AG04450 (cell line): ENCODE results near the gene IMPDH1. TPM values are rescaled to one million over a fixed set of nuclear protein-coding genes. Genes with fewer than 3 reads are reported as not detected.

Experiments used
- CTCF ChIA-PET: fragments of 300-600, 350-600 bp; formaldehyde crosslinking; extraction: SDS; loops from one replicate; lab custom pipeline; 2022; ENCODE audit warnings: antibody characterized with exemption, inconsistent platforms; lab: Charles Lee
- POLR2A ChIA-PET: fragments of 350-600 bp; formaldehyde crosslinking; extraction: SDS; loops from one replicate; lab custom pipeline; 2021; ENCODE audit warnings: antibody characterized with exemption, inconsistent platforms; lab: Yijun Ruan, JAX
- DNase-seq: peaks from one replicate; pipeline ENCODE4 v3.0.0-alpha.2; 2011; ENCODE audit warnings: low read depth, low spot score
- H3K27ac ChIP-seq: one replicate; pipeline ENCODE4 v1.5.1; 2012; ENCODE audit warnings: low read depth, low read length, control low read depth
- H3K27me3 ChIP-seq: one replicate; pipeline ENCODE4 v1.6.0; 2012; ENCODE audit warnings: low read length; ENCODE audit not compliant: control insufficient read depth, insufficient read depth
- H3K4me3 ChIP-seq: 2 replicates; pipeline ENCODE4 v1.5.1; 2011; ENCODE audit warnings: mild to moderate bottlenecking, low read depth, low read length, control low read depth
- H3K9me3 ChIP-seq: 2 replicates; pipeline ENCODE4 v1.5.1; 2012; ENCODE audit warnings: low read length; ENCODE audit not compliant: control insufficient read depth, insufficient read depth
- polyA plus RNA-seq: library from polyadenylated mRNA; depleted of rRNA; stranded (reverse); fragments of >200 nt; gene quantifications from 2 replicates; pipeline ENCODE4 v1.2.3, GENCODE V29; 2011
- TF ChIP-seq, protein P1 (sequence below): IDR thresholded peaks from 2 replicates; pipeline ENCODE4 v1.5.1; 2011; ENCODE audit warnings: low read depth, low read length, control low read depth, inconsistent platforms

Gene IMPDH1
- polyA plus RNA-seq, 1 experiment, result 43.8 TPM

- H3K27me3 ChIP-seq, result no peaks in the 10 kb centered on the region
- H3K4me3 ChIP-seq, result no peak overlapping the region
- no peak overlapping the region for H3K27ac ChIP-seq
- POLR2A ChIA-PET, result no interaction called here
- CTCF ChIA-PET, result interaction anchor here (1.1 to 4.0 kb wide), 12 partner anchors 10 to 62 kb away, joined by 5 to 88 read pairs (median 11); no protein-coding TSS in a partner anchor
- H3K9me3 ChIP-seq, result no peaks in the 10 kb centered on the region
- DNase-seq, result no peak
- TF ChIP-seq, protein P1, sequence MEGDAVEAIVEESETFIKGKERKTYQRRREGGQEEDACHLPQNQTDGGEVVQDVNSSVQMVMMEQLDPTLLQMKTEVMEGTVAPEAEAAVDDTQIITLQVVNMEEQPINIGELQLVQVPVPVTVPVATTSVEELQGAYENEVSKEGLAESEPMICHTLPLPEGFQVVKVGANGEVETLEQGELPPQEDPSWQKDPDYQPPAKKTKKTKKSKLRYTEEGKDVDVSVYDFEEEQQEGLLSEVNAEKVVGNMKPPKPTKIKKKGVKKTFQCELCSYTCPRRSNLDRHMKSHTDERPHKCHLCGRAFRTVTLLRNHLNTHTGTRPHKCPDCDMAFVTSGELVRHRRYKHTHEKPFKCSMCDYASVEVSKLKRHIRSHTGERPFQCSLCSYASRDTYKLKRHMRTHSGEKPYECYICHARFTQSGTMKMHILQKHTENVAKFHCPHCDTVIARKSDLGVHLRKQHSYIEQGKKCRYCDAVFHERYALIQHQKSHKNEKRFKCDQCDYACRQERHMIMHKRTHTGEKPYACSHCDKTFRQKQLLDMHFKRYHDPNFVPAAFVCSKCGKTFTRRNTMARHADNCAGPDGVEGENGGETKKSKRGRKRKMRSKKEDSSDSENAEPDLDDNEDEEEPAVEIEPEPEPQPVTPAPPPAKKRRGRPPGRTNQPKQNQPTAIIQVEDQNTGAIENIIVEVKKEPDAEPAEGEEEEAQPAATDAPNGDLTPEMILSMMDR, result no peak
Observed at GRCh38 chr7:128398841-128399135, 11.0 kb downstream of the IMPDH1 start.

DNA sequence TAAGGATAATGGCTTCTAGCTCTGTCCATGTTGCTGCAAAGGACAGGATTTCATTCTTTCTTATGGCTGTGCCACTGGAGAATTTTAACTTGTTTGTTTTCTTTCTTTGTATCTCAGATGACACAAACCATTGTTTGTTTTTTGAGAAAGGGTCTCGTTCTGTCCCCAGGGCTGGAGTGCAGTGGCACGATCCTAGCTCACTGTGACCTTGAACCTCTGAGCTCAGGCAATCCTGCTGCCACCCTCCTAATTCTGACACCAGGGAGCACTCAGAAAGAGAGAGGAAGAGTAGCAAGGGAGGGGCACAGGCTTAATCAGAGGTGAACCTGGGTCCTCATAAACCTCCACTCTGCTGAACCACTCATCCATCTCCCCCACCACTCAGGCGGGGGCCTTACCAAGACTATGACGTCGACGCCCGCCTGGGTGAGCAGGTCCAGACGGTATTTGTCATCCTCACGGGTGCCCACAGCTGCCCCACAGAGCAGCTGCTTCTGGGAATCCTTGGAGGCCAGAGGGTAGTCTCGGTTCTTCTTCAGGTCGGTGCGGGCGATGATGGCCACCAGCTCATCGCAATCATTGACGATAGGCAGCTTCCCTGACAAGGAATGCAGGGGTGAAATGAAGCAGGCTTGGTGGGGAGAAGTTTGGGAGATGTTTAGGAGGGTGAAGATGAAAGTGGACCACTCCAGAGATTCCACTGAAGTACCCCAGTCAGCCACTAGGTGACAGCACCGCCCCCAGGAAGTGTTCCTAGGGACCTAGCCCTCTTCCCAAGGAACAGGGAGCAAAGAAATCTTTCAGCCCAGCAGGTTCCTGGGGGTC lies 11.6 kb downstream of the IMPDH1 start:
- CTCF ChIA-PET, result interaction anchor here (0.6 to 4.0 kb wide), 22 partner anchors 9 to 251 kb away, joined by 3 to 88 read pairs (median 8); partner anchors contain the start of gene RBM28
- Histone ChIP-seq H3K4me3 (no peak overlapping the region), H3K27me3 (no peaks in the 10 kb centered on the region), H3K27ac (no peak overlapping the region), H3K9me3 (no peaks in the 10 kb centered on the region)
- POLR2A ChIA-PET, result no interaction called here
- DNase-seq, result no peak
- TF ChIP-seq, protein P1, result peak; percentile 96

GRCh38 chr7:128396357-128396756 lies 13.4 kb downstream of the IMPDH1 start:
- H3K9me3 ChIP-seq, result no peaks in the 10 kb centered on the region
- no peaks in the 10 kb centered on the region for H3K27me3 ChIP-seq
- ChIA-PET CTCF (interaction anchor here (0.6 to 4.0 kb wide), 7 partner anchors 9 to 903 kb away, joined by 3 to 88 read pairs (median 4); no protein-coding TSS in a partner anchor), POLR2A (no interaction called here)
- no peak overlapping the region for H3K27ac ChIP-seq
- TF ChIP-seq, protein P1, result no peak
- DNase-seq, result no peak
- H3K4me3 ChIP-seq, result no peak overlapping the region

DNA sequence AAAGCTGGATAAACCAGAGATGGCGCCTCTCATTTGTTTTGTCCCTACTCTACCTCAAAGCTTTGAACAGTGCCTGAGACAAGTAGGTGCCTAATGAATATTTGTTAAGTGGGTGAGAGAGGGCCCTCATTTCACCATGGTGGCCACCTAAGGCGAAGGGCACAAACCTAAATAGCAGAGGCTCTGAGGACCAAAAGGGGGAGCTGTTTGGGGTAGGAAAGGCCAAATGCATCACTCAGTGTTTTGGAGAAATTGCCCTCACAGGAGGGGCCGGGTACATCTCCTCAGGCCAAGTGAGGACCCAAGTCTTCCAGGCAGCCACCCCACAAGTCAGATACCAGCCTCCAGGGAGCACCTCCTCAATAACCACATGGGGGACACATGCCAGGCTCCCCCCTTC lies 14.0 kb downstream of the IMPDH1 start:
- no peak overlapping the region for H3K4me3 ChIP-seq
- DNase-seq, result no peak
- POLR2A ChIA-PET, result no interaction called here
- CTCF ChIA-PET, result interaction anchor here (0.6 to 1.5 kb wide), 4 partner anchors 9 to 904 kb away, joined by 3 to 5 read pairs (median 4); no protein-coding TSS in a partner anchor
- no peaks in the 10 kb centered on the region for H3K27me3 ChIP-seq
- no peak overlapping the region for H3K27ac ChIP-seq
- H3K9me3 ChIP-seq, result no peaks in the 10 kb centered on the region
- TF ChIP-seq, protein P1, result no peak

DNA sequence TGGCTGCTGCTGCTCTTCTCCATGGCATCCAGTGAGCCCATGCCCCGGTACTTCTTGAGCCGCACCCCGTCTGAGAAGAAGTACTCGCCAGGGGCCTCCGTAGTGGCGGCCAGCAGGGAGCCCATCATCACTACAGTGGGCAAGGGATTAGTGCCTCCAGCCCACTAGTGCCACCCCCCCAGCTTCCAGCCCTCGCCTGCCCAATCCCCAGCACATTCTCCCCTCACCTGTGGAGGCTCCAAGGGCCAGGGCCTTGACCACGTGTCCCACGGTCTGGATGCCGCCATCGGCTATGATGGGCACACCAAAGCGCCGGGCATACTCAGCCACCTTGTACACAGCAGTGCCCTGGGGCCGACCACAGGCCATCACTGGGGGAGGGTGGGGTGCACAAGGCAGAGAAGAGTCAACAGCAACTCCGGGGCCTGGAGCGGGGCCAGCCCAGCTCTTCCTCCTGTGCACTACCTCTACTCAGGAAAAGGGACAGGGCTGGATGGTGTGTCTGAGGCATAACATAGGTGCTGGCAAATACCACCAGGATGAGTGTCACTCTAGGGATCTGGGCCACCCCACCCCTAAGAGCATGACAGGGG lies 14.8 kb downstream of the IMPDH1 start:
- DNase-seq, result no peak
- no peaks in the 10 kb centered on the region for H3K27me3 ChIP-seq
- H3K4me3 ChIP-seq, result no peak overlapping the region
- CTCF ChIA-PET, result interaction anchor here (1.2 to 19.7 kb wide), 3 partner anchors 8 to 48 kb away, joined by 4 to 474 read pairs (median 5); partner anchors contain the start of gene RBM28
- POLR2A ChIA-PET, result no interaction called here
- H3K27ac ChIP-seq, result no peak overlapping the region
- H3K9me3 ChIP-seq, result no peaks in the 10 kb centered on the region
- TF ChIP-seq, protein P1, result no peak
